Thoracic aorta (tissue), 2 donors: ENCODE measurements around the gene UROS. TPM values are rescaled to one million over a fixed set of nuclear protein-coding genes. Genes with fewer than 3 reads are reported as not detected.

Source experiments
- ATAC-seq: fragments of 150-250 bp; one replicate; pipeline ENCODE4 v1.8.0; 2017; ENCODE audit warnings: low read depth; ENCODE audit not compliant: insufficient number of reproducible peaks, low FRiP score
- DNase-seq: peaks from one replicate; pipeline ENCODE4 v3.0.0-alpha.2; 2020; ENCODE audit warnings: low spot score
- H3K27ac ChIP-seq, 2 donors: fragments of 200-600 bp; sonication (generic); 1 replicate in 1 of 2; 2 replicates in 1 of 2; pipeline ENCODE4 v1.5.1; 2016; ENCODE audit warnings: mild to moderate bottlenecking in 2 of 2, moderate library complexity in 2 of 2
- H3K27me3 ChIP-seq: fragments of 200-600 bp; sonication (generic); replicated peaks from 2 replicates; pipeline ENCODE4 v1.6.0; 2016; ENCODE audit warnings: mild to moderate bottlenecking; ENCODE audit not compliant: insufficient read depth
- H3K36me3 ChIP-seq: fragments of 200-600 bp; sonication (generic); one replicate; pipeline ENCODE4 v1.5.1; 2016
- H3K4me1 ChIP-seq, 2 donors: fragments of 200-600 bp; sonication (generic); 1 replicate in 1 of 2; 2 replicates in 1 of 2; pipeline versions ENCODE4 v1.5.1 to v1.6.0; 2016; ENCODE audit warnings: low read depth in 2 of 2, mild to moderate bottlenecking in 1 of 2; ENCODE audit not compliant: control insufficient read depth in 1 of 2
- H3K4me3 ChIP-seq: fragments of 200-600 bp; sonication (generic); 2 replicates; pipeline ENCODE4 v1.5.1; 2016; ENCODE audit warnings: mild to moderate bottlenecking
- H3K9me3 ChIP-seq: fragments of 200-600 bp; sonication (generic); 2 replicates; pipeline ENCODE4 v1.5.1; 2016
- total RNA-seq, 2 donors: library from RNA; depleted of rRNA; stranded (reverse); fragments of >200 nt; gene quantifications; one replicate each; pipeline versions ENCODE4 v1.1.0 to v1.2.3, GENCODE V29; 2016
- TF ChIP-seq, protein P1 (sequence below): fragments of 200-600 bp; sonication (generic); IDR thresholded peaks from one replicate; pipeline ENCODE4 v1.5.1; 2019; ENCODE audit warnings: antibody characterized with exemption

The UROS gene
- total RNA-seq, 2 donors from 2014 or later = 25.5 to 34.3 TPM

DNA sequence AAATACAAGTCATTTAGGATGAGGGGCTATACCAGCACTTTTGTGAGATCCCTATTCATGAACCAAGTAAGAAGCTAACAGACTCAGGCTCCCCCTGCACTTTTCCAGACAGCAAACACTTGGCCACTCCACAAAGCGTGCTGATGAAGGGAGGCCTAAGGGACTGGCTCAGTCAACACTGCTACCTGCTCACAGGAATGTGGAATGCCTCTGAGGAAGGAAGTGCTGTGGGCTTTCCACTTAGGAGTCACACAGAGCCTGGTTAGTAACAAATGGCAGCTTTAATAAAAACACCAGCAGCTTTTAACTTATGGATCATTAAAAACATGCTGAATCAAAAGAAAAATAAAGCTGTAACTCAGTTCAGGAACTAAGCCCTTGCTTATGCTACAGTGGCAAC, 15.0 kb downstream of the UROS start:
- H3K27ac ChIP-seq = no peak overlapping the region
- DNase-seq (no peak), ATAC-seq (no peak)
- no peaks in the 10 kb centered on the region for H3K27me3 ChIP-seq
- peaks cover 45% of the 10 kb centered on the region for H3K36me3 ChIP-seq
- H3K4me3 ChIP-seq = no peak overlapping the region
- TF ChIP-seq, protein P1, sequence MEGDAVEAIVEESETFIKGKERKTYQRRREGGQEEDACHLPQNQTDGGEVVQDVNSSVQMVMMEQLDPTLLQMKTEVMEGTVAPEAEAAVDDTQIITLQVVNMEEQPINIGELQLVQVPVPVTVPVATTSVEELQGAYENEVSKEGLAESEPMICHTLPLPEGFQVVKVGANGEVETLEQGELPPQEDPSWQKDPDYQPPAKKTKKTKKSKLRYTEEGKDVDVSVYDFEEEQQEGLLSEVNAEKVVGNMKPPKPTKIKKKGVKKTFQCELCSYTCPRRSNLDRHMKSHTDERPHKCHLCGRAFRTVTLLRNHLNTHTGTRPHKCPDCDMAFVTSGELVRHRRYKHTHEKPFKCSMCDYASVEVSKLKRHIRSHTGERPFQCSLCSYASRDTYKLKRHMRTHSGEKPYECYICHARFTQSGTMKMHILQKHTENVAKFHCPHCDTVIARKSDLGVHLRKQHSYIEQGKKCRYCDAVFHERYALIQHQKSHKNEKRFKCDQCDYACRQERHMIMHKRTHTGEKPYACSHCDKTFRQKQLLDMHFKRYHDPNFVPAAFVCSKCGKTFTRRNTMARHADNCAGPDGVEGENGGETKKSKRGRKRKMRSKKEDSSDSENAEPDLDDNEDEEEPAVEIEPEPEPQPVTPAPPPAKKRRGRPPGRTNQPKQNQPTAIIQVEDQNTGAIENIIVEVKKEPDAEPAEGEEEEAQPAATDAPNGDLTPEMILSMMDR = no peak
- H3K4me1 ChIP-seq = no peaks in the 10 kb centered on the region
- H3K9me3 ChIP-seq = no peaks in the 10 kb centered on the region

DNA sequence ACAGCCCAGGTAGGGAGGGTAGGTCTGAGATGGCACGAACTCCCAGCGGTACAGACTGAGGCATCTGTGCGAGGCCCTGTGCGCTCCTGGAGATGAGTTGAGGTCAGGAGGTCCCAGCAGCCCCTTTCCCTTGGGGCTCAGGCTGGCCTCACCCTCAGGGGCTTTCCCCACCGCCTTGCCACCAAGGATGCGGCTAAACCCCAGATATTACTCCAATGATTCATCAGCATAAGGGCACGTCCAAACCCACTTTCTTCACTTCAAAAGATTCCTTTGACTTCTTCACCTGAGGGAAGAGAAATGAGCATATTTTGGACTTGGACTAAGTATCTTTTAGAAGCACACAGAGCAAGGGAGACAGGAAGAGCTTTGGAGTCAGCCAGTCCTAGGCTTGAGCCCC, 20.3 kb downstream of the UROS start:
- no peak for DNase-seq
- Histone ChIP-seq H3K4me1 (no peaks in the 10 kb centered on the region), H3K27ac (no peak overlapping the region), H3K36me3 (peaks cover 44% of the 10 kb centered on the region), H3K4me3 (no peak overlapping the region), H3K27me3 (no peaks in the 10 kb centered on the region), H3K9me3 (no peaks in the 10 kb centered on the region)
- no peak for ATAC-seq
- TF ChIP-seq, protein P1 = no peak

DNA sequence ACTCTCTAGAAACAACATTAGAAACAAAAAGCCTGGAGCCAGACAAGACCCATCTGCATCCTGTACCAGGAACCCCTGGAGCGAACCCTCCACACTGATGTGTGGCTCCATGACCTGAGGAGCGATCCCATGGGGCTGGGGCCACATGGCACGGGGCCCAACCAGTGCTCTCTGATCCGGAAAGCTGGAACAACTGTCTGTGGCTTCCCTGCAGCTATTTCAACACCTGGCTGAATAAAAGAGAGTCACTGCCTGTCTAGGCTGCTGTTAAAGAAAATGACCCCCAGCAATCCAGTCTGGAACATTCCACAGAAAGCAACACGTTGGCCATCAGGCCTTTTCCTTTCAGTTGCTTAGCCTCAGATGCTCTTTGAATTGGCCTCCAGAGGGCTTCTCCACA, 20.9 kb downstream of the UROS start:
- ATAC-seq (no peak), DNase-seq (no peak)
- Histone ChIP-seq H3K4me1 (no peaks in the 10 kb centered on the region), H3K27ac (no peak overlapping the region), H3K9me3 (no peaks in the 10 kb centered on the region), H3K27me3 (no peaks in the 10 kb centered on the region), H3K36me3 (peaks cover 46% of the 10 kb centered on the region), H3K4me3 (no peak overlapping the region)
- TF ChIP-seq, protein P1 = no peak

DNA sequence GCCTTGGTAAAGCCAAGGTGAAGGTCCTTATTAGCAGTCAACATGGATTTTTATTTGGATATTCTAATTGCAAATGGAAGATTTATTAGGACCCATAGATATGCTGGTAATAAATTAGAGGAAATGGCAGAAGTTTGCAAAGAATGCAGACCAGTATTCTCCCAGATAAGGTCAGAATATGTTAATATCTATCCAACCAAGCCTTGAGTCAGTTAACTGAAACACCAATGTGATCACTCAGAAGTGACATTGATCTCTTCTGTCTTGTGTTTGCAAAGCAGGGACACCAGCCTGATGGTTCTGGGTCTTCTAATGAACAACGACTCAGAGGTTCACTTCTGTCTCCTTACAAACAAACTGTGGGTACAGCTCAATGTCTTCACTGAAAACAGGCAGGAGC, 21.5 kb downstream of the UROS start:
- H3K4me3 ChIP-seq = no peak overlapping the region
- TF ChIP-seq, protein P1 = no peak
- no peak for DNase-seq
- H3K4me1 ChIP-seq = no peaks in the 10 kb centered on the region
- ATAC-seq = no peak
- peaks cover 46% of the 10 kb centered on the region for H3K36me3 ChIP-seq
- H3K27me3 ChIP-seq = no peaks in the 10 kb centered on the region
- H3K27ac ChIP-seq = no peak overlapping the region
- no peaks in the 10 kb centered on the region for H3K9me3 ChIP-seq

DNA sequence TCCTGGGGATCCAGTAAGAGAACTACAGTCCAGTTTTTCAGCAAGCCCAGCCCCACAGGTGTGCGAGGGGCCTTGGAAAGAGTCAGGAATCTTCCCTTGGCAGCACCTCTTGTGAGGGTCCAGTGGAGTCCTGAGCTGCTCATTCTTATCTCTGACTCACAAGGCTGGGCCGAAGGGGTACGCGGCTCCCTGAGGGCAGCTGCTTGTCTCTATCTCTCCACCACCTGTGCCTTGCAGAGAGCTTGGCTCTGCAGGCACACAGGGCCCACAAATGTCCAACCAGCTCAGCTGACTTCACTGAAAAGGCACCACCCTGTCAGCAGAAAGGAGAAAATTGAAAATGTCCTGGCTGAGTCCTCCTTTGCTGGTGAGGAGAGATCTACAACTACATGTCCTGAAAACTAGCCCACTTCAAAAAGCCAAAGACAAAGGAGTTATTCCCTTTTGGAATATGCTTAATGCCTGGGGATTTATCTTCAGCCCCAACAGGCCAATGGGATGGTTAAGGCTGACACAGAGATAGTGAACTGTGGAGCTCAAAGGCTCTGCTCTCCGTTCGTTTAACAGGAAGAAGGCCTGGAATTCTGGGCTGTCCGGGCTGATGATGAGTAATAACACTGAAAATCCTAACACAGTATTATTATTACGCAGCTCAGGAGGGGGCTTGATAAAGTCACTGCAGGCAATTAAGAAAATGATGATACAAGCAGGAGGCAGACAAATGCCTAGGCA, 23.4 kb downstream of the UROS start:
- ATAC-seq = no peak
- Histone ChIP-seq H3K4me3 (no peak overlapping the region), H3K9me3 (no peaks in the 10 kb centered on the region), H3K36me3 (peaks cover 36% of the 10 kb centered on the region), H3K4me1 (no peaks in the 10 kb centered on the region), H3K27ac (no peak overlapping the region), H3K27me3 (no peaks in the 10 kb centered on the region)
- TF ChIP-seq, protein P1 = no peak
- DNase-seq = no peak
